Anterior cingulate cortex (tissue), 58 donors: Measurements from ENCODE around the gene ITPR3.

Experiments used
- DNase-seq, 58 donors: peaks; one replicate each; lab custom pipeline; 2025; lab: John Stamatoyannopoulos, UW

Gene ITPR3

GRCh38 chr6:33664506-33665057, 43.5 kb downstream of the ITPR3 start:
- DNase-seq: no peak

DNA sequence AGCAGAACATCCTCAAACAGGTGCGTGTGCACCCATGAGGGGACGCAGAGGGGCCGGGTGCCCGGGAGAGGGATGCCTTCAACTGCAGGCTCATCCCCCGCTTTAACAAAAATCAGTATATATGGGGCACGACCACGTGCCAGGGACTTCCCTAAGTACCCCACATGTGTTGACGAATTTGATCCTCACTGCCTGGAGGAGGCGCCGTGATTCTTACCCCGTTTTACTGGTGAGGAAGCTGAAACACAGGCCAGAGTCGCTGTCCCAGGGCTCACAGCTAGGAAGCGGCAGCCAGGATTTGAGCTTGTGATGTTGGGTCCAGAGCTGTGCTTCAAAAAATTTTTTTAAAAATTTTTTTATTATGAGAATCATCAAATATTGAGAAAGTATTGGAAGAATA, 44.8 kb downstream of the ITPR3 start:
- DNase-seq: no peak

- DNase-seq: no peak
Measured at GRCh38 chr6:33667072-33667471, 46.0 kb downstream of the ITPR3 start.

DNA sequence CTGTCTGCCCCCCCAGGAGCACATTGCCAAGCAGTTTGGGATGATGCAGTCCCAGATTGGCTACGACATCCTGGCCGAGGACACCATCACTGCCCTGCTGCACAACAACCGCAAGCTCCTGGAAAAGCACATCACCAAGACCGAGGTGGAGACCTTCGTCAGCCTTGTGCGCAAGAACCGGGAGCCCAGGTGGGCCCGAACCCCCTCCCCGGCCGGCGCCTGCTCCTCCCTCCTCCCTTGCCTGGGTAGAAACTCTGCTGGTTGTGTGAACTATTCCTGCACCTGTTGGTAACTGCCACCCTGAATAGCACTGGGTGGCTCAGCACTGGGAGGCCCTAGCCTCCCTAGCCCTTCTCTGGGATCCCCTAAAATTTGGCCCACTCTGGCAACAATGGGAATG, 46.7 kb downstream of the ITPR3 start:
- DNase-seq: no peak

GRCh38 chr6:33668328-33668727, 47.2 kb downstream of the ITPR3 start:
- no peak for DNase-seq

- no peak for DNase-seq
Measured at GRCh38 chr6:33668914-33669313, 47.8 kb downstream of the ITPR3 start.

DNA sequence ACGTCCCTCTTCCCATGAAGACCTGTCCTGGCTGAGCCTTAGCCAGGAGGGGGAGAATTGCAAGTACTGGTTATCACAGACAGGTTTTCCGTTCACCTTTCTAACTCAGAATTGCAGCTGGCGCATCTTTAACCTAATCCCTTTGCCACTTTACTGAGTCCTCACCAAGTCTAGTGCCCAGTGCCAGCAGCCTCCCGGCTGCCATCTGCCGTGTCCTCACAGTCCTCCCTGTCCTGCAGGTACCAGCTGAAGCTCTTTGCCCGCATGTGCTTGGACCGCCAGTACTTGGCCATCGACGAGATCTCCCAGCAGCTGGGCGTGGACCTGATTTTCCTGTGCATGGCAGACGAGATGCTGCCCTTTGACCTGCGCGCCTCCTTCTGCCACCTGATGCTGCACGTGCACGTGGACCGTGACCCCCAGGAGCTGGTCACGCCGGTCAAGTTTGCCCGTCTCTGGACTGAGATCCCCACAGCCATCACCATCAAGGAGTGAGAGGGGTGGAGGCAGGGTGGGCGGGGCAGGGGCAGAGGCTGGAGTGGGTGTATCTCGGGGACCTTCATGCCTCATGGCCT, 49.1 kb downstream of the ITPR3 start:
- DNase-seq: no peak

DNA sequence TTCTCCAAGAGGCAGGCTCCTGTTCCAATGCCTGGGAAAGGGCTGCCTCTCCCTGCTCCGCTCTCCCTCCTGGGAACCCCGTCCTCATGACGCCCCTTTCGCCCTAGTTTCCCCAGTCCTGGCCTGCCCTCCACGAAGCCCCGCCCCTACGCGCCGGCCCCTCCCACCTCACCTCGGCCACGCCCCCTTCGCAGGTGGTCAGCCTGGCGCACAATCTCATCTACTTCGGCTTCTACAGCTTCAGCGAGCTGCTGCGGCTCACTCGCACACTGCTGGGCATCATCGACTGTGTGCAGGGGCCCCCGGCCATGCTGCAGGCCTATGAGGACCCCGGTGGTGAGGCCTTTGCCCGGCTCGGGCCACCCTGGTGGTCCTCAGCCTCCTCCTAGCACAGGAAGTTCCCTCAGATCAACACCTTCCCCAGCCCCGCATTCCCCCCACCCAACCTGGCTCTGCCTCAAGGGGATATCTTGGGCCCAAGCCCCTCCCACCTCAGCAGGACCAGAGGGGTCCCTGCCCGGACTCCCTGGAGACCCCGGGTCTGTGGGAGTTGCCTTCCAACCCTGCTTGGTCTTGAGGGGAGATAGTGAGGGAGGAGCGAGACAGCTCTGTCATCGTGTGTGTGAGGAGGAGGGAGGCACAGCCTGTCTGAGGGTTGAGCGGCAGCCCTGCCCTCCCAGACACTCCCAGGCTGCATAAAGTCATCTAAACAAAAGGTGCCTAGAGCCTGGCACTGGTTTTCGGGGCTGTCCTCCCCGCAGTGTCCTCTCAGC, 50.0 kb downstream of the ITPR3 start:
- DNase-seq: no peak

DNA sequence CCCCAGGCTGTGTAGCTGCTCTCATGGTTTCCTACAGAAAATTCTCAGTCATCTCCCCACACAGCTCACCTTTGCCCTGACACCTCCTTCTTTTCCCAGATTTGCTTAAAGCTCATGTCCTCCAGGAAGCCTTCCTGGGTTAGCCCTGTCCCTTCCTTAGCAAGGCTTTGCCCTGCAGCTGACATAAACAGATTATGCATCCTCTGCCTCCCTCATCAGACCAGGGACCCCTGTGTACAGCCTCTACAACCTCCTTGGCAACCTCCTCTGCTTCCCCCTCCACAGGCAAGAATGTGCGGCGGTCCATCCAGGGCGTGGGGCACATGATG, 50.6 kb downstream of the ITPR3 start:
- no peak for DNase-seq

- DNase-seq: peak in 4 of 58 donors; percentile 13 to 39 (median 24)
Measured at GRCh38 chr6:33672808-33673207, 51.7 kb downstream of the ITPR3 start.

- no peak for DNase-seq
Measured at GRCh38 chr6:33673851-33674250, 52.7 kb downstream of the ITPR3 start.

GRCh38 chr6:33675968-33676367, 54.8 kb downstream of the ITPR3 start:
- DNase-seq: no peak

DNA sequence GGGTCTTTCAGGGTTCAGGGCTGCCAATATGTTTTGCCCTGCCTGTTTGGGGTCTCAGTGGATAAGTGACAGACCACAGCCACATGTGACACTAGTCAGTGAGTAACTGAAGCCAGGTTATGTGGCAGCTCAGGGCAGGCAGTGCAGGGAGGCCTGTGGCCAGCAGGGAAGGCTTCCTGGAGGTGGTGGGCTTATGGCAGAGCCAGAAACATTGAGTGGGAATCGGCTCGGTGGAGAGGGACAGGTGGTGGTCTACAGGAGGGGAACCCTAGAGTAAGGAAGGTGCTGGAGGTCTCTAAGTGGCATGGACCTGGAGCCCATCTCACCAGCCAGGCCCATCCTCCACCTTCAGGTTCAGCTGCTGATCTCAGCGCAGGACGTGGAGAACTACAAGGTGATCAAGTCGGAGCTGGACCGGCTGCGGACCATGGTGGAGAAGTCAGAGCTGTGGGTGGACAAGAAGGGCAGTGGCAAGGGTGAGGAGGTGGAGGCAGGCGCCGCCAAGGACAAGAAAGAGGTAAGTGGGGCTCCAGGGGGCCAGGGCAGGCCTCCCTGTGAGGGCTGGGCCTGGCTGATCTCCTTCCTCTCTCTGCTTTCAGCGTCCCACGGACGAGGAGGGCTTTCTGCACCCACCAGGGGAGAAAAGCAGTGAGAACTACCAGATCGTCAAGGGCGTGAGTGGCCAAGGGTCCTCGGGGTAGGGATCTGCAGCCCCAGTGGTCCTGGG, 55.5 kb downstream of the ITPR3 start:
- DNase-seq: no peak

DNA sequence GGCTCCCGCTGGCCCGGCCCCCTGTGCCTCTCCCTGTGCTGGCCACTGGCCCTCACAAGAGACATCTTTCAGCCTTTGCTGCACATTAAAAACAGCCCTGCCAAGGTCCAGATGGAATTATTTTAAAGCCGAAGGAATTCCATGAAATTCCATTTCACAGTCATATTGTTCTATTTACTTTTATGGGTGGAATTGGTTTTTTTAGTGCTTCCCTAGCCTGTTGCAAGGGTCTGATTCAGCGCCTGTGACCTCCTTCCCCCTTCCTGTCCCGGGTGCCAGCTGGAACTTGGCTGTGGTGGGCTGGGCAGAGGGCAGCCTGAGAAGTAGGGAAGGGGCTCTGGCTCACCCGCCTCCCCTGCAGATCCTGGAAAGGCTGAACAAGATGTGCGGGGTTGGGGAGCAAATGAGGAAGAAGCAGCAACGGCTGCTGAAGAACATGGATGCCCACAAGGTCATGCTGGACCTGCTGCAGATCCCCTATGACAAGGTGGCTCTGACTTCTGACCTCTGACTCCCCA, 56.1 kb downstream of the ITPR3 start:
- DNase-seq: no peak

DNA sequence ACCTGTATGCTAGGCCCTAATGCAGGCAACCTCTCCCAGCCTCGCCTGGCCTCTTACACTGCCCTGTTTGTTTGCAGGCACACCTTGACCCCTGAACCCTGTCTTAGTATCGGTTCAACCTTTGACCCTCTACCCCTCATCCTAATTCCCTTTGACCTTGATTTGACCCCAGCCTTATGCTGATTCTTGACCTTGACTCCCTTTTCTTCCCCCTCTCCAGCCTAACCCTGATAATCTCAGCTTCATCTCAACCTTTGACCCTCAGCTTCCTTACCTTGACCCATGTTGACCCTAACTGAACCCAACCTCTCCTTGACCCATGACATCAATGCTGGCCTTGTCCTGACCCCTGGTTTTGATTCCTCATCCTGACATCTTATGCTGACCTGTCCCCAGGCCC, 56.6 kb downstream of the ITPR3 start:
- no peak for DNase-seq

GRCh38 chr6:33678233-33678931, 57.3 kb downstream of the ITPR3 start:
- DNase-seq: no peak

DNA sequence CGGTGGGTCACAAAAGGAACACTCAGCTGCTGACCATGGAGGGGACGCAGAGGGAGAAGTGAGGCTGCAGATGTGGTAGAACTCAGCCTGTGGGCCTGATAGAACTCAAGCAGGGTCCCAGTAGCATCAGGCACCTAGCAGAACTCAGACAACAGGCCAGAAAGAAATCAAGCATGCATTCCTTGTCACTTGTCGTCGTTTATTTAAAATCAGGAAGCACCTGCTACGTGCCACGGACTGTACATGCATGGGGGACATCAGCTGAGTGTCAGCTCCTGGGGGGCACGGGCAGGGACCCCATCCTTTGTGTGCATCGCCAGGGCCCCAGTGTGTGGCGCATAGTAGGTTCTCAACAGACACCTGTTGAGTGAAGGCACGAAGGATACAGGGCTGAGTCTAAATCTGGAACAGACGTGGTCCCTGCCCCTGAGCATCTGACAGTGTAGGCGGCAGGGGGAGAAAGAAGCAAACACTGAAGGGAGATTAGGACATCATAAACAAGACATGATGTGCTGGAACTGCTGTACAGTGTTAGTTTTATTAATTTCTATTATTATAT, 57.9 kb downstream of the ITPR3 start:
- DNase-seq: no peak

DNA sequence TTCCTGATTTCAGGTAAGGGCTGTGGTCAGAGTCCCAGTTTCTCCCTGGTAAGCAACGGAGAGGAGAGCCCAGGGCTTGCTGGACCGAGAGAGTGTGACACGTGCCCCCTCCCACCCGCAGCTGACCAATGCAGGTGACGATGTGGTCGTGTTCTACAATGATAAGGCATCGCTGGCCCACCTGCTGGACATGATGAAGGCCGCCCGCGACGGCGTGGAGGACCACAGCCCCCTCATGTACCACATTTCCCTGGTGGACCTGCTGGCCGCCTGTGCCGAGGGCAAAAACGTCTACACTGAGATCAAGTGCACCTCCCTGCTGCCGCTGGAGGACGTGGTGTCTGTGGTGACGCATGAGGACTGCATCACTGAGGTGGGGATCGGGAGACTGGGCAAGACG, 58.6 kb downstream of the ITPR3 start:
- no peak for DNase-seq

DNA sequence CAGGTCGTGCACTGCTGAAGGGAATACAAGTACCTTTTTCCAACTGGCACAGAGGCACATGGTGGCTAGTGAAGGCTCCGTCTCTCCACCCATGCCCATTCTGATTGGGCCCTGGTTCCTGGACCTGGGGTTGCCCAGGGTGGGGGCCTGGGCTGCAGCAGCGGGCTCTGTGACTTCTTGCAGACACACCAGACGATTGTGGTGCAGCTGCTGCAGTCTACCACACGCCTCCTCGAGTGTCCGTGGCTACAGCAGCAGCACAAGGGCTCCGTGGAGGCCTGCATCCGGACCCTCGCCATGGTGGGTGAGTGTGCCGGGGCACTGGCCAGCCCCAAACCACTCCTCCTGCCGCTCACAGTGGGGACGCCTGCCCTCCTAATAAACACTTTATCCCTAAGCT, 61.2 kb downstream of the ITPR3 start:
- DNase-seq: no peak

GRCh38 chr6:33683051-33683571, 62.0 kb downstream of the ITPR3 start:
- DNase-seq: peak in 51 of 58 donors; percentile 9 to 86 (median 55)
